Erythroblast (primary cell): ENCODE results near the gene ANTKMT.
A peak's percentile ranks its signal among the peaks of the same experiment; 100 is the strongest.

ENCODE experiments used
- DNase-seq, 2 experiments: peaks; one replicate each; lab custom pipeline; 2025; lab: John Stamatoyannopoulos, UW
- GATA1 ChIP-seq: IDR thresholded peaks from 2 replicates; pipeline ENCODE4 v1.6.1; 2011; ENCODE audit warnings: low read depth, mild to moderate bottlenecking, control low read depth, low read length, moderate library complexity
- POLR2A ChIP-seq: IDR thresholded peaks from 2 replicates; pipeline ENCODE4 v1.6.1; 2011; ENCODE audit warnings: mild to moderate bottlenecking, low read length

ANTKMT gene

DNA sequence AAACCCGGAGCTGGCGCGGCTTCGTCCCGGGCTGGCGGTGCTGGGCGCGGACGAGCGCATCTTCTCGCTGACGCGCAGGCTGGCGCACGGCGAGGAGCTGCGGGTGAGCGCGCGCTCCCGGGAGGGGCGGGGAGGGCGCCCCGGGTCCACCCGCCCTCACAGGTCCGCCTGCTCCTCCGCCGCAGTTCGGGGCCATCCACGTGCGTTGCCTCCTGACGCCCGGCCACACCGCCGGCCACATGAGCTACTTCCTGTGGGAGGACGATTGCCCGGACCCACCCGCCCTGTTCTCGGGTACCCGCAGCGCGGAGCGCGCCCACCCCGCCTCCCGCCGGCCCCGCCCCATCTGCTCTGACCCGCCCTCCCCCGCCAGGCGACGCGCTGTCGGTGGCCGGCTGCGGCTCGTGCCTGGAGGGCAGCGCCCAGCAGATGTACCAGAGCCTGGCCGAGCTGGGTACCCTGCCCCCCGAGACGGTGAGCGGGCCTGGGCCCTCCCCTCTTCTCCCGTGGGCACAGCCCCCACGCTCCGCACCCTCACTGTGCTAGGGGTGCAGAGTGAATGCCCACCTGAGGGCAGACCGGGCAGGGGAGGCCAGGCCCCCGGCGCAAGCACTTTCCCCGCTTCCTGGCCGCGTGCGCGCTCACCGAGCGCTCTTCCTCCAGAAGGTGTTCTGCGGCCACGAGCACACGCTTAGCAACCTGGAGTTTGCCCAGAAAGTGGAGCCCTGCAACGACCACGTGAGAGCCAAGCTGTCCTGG lies 7.4 kb downstream of the ANTKMT start:
- peak; percentile 80 to 85 for DNase-seq
- TF ChIP-seq POLR2A (no peak), GATA1 (no peak)

DNA sequence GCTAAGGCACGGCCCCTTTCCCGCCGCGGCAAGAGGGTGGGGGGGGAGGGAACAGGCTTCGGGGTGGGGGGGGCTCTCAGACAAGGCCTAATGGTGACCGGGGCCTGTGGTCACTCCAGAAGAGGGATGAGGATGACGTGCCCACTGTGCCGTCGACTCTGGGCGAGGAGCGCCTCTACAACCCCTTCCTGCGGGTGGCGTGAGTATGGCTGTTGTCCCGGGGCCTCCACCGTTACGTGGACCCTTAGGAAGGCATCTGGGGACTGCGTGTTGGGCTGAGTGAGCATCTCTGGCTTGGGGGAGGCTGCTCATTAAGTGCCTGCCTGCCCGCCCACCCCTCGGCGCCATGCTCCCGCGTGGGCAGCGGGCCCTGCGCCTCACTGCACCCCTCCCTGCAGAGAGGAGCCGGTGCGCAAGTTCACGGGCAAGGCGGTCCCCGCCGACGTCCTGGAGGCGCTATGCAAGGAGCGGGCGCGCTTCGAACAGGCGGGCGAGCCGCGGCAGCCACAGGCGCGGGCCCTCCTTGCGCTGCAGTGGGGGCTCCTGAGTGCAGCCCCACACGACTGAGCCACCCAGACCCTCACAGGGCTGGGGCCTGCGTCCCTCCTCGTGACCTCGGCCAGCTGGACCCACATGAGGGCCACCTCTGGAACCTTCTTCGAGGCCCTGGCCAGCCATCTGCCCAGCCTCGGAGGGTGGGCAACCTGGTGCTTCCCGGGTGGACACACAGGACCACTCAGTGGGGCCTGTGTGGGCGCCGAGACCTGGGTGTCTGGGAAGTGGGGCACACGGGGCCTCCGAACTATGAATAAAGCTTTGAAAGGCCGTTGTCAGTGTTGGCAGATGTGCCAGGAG lies 8.2 kb downstream of the ANTKMT start:
- no peak for DNase-seq
- TF ChIP-seq GATA1 (no peak), POLR2A (no peak)

DNA sequence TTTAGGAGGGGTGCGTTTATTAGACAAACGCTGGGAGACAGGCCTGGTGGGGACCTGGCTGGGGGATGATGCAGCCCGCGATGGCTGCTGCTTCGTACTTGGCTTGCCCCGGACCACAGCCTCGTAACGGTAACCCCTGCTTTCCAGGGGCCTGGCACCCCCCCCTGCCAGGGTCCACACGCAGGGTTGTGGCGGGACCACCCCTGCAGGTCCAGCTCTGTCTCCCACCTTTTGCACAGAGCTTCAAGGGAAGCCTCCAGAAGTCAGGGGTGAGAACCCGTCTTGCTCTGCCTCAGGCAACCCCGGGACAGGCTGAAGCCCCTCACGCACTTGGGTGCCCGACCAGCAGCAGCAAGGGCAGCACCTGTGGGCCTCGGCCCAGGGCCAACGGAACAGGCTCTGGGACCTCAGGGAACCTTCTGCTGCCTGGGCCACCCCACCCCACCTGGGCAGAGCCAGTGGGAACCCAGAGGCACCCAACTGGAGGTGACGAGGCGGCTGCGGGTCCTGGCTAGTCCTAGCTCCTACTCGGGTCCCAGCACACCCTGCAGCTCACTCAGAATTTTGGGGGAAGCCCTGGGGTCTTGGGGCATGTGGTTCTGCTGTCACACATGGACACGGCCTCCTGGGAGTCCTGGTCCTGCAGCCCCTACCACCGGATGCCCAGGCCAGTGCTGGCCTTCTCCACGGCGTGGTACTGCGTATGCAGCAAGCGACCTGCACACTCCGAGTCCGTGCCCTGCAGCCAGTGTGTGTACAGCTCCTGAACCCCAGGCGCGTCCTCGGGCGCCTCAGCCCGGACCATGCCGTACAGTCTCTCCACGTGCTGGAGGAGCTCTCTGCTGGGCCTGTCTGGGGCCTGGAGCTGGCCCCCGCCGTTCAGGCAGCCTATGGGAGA lies 9.1 kb downstream of the ANTKMT start:
- TF ChIP-seq POLR2A: peak; percentile 25
- TF ChIP-seq GATA1: no peak

DNA sequence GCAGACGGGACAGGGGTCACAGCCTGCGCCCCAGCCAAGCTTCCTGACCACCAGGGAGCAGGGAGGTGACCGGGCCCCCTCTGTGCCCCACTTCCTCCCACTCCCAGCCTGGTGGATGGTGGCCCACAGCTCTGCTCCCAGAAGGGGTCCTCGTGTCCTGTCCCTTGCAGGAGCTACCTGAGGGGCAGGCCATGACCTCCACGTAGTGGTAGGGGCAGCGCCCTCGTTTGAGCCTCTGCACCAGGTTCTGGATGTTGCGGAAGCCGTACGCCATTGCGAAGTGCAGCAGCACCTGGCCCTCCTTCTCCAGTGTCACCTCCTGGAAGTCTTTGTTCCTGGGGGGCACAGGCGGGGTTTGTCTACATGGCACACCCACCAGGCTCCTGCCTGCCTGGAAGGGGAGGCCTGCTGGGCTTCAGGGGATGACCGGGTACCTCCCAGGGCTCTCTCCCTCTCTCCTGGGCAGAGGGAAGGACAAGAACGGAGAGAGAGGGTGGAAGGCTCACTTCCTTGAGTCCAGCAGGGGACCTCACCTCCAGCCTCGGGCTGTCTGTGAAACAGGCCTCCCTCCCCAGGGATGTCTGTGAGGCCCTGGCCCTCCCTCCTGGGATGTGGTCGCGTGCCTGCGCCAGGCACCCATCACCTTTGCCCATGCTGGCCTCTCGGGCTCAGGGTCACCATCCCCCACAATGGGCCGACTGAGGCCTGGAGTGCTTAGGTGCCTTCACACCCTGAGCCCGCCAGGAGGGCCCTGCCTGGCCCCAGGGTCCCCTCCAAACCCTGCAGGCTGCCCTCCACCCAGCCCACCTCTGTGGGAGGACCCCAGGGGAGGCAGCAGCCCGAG lies 9.9 kb downstream of the ANTKMT start:
- no peak for DNase-seq
- TF ChIP-seq GATA1 (no peak), POLR2A (no peak)

More for the DNA sequence above, 9.1 kb downstream of the ANTKMT start:
- DNase-seq: no peak

DNA sequence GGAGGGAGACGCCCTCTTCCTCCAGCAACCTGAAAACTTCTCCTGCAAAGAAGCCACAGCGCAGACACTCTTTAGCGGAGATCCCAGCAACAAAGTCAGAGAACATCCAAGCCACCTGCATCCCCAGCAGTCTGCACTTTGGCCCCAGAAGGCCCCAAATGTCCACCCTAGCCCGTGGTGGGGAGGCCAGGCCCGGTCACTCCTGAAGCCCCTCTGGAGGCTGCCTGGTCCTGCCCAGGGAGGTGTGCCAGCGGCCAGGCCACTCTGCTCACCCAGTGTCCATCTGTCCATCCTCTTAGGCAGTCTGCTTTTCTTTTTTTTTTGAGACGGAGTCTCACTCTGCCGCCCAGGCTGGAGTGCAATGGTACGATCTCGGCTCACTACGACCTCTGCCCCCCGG lies 11.4 kb downstream of the ANTKMT start:
- no peak for TF ChIP-seq GATA1
- no peak for TF ChIP-seq POLR2A
- DNase-seq: no peak

DNA sequence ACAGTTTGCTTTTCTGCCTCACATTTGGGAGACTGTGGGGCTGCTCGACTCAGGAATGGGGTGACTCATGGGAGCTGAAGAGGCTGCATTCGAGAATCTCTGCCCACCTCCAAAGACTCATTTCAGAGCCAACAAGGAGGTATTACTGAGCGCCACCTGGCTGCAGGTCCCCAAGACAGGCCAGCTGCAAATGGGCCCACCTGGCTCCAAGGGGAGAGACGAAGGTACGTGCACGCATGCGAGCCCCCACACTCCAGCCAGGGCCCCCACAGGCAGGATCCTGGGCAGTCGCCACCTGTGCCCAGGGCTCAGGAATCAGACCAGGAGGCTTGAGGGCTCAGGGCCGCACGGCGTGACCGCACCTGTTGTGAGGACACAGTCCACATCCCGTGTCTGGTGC lies 12.0 kb downstream of the ANTKMT start:
- DNase-seq: no peak
- TF ChIP-seq GATA1: no peak
- no peak for TF ChIP-seq POLR2A

DNA sequence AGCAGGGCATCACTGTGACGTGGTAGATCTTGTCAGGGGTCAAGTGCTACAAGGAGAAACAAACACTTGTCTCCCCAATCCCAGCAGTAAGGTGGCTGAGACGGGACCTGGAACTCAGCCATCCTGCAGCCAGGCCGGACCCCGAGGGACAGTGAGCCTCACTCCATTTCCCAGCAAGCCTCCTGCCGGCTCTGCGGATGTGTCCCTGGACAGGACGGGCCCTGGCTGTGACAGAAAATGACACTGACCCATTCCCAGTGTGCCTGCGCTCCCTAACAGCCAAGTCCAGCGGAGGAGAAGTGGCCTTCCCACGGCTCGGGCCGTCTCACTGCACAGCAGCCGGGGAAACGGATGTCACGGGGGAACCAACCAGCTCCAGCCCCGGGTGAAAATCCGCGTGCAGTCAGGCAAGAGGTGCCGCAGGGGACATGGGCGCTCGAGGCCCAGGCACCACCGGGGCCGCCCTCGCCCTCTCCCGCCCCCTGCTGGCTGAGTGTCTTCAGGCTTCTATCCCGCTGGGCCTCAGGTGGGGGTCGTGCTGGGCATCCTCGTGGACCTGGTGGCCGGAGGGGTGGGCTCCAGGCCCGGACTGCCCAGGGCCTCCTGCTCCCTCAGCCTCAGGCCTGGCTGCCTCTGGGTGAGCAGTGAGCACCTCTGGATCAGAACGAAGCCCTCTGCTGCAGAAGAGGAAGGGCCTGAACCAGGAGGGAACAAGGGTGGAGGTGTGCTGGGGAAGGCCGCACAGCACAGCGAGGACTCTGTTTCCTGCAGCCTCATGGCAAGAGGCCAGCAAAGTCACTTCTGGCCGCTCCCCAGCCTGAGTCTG lies 12.6 kb downstream of the ANTKMT start:
- no peak for TF ChIP-seq GATA1
- no peak for DNase-seq

DNA sequence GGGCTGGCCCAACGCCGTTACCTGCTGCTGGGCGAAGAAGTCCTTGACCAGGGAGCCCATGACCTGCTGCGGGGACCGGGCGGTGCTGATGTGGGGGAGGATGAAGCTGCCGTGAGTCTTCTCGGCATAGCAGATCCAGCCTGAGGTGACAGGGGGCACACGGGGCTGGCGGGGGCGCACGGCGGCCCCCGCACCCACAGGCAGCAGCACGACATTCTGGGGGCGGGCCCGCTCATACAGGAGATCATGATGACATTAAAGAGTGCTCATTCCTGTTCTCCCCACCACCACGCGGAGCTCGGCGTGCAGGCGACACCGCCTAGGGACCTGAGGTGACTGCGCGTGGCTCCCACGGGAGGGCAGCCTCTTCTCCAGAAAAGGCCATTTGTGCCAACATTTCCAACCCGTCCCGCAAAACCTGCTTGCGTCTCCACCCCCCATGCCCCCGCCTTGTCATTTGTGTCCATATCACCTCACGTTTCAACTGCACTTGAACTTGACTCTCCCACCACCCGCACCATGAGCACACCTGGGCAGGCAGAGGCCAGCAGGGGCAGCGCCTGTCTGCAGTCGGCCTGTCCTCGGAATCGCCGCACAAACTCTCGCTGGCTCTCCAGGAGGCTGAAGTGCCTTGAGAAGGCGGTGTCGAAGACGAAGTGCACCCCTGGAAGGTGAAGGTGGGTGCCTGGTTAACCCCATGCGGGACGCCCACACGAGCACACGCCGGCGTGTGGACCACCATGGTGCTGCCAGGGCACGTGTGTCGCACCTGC lies 13.4 kb downstream of the ANTKMT start:
- TF ChIP-seq POLR2A (no peak), GATA1 (no peak)
- DNase-seq: no peak

DNA sequence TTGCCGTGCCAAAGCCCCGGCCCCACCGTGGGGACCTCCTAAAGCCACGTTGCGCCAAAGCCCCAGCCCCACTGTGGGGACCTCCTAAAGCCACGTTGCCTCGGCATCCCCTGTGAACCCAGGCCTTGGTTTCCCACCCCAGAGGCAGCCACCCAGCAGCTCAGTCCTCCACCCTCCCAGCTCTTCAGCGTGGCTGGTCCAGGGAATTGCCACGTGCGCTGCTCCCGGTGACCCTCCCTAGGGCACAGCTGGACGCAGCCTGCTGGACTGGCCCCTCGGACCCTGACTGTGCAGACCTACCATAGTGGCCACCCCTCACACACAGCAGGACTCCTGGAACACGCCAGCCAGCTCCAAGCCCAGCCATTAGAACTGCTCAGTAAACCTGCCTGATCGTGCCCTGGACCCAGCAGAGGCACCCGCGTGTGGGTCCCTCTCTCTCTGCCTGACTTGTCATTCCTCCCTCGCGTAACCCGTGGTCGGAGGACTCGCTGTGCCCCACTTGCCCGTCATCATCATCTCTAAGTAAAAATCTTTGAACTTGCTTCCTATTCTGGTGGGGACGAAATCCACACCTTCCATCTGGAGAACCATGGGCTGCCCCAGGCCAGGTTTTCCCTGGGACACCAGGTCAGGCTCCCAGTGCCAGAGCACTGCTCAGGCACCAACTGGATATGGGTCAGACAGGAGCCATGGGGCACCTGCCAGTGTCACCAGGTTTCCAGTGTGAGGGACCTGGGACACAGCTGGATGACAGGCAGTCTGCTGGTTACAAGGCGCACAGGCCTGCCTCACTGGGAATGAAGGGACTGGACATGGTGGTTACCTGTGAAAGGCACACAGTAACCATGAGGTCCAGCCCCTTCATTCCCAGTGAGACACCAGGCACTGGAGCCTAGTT lies 14.3 kb downstream of the ANTKMT start:
- TF ChIP-seq GATA1 (no peak), POLR2A (no peak)
- DNase-seq: no peak

DNA sequence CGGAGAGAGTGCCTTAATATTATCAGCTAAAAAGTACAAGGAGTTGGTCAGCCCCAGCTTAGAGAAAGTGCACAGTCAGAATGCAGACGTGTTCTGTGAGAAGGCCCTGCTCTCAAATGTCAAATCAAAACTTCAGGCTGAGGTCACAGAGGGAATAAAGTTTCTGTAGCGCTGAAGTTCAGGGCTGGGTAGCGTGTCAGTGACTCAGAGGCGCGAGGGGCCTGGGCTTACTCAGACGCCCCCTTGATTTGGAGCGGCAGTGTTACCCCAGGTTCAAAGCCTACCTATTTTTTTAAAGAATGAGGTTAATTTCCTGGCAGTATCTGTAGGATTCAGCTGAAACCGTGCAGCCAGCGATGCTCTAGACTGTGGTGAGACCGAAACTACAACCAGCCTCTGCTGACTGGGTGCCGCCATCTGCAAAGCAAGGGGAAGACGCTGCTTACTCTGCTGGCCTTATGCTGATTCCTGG lies 15.1 kb downstream of the ANTKMT start:
- TF ChIP-seq POLR2A (no peak), GATA1 (no peak)
- DNase-seq: no peak
